Trophoblast cell (in vitro differentiated cells and primary cell): ENCODE measurements around the gene MAST4.
"Not testable (repeated sequence)": the region's sequence is repeated elsewhere in the genome, so short reads cannot be mapped to it uniquely, and the experiment has no call there.

ENCODE experiments used
- DNase-seq, 2 donors: peaks; one replicate each; pipeline ENCODE4 v3.0.0-alpha.2; 2016
- H2AFZ ChIP-seq: 2 replicates; pipeline ENCODE4 v1.6.1; 2013; ENCODE audit warnings: low read length, moderate library complexity, mild to moderate bottlenecking; ENCODE audit not compliant: insufficient read depth, poor library complexity
- H2AK5ac ChIP-seq: 2 replicates; pipeline ENCODE4 v1.6.1; 2013; ENCODE audit warnings: mild to moderate bottlenecking, low read length
- H2BK120ac ChIP-seq: 2 replicates; pipeline ENCODE4 v1.6.1; 2013; ENCODE audit warnings: low read length, mild to moderate bottlenecking, moderate library complexity; ENCODE audit not compliant: insufficient read depth, poor library complexity
- H2BK12ac ChIP-seq: 2 replicates; pipeline ENCODE4 v1.6.1; 2013; ENCODE audit warnings: mild to moderate bottlenecking, low read length, moderate library complexity
- H2BK5ac ChIP-seq: 2 replicates; pipeline ENCODE4 v1.6.1; 2013; ENCODE audit warnings: low read length, low read depth, moderate library complexity, mild to moderate bottlenecking; ENCODE audit not compliant: poor library complexity
- H3K14ac ChIP-seq: 2 replicates; pipeline ENCODE4 v1.6.1; 2013; ENCODE audit warnings: mild to moderate bottlenecking, low read length
- H3K18ac ChIP-seq: 2 replicates; pipeline ENCODE4 v1.6.1; 2013; ENCODE audit warnings: mild to moderate bottlenecking, low read length
- H3K23ac ChIP-seq: 2 replicates; pipeline ENCODE4 v1.6.1; 2013; ENCODE audit warnings: low read length
- H3K27ac ChIP-seq: 2 replicates; pipeline ENCODE4 v1.5.1; 2013; ENCODE audit warnings: low read depth, mild to moderate bottlenecking, inconsistent platforms, low read length, moderate library complexity
- H3K27me3 ChIP-seq: 2 replicates; pipeline ENCODE4 v1.6.1; 2013; ENCODE audit warnings: inconsistent platforms, mild to moderate bottlenecking, low read length, moderate library complexity; ENCODE audit not compliant: insufficient read depth
- H3K36me3 ChIP-seq, 2 experiments: 1 replicate in 1 of 2; 2 replicates in 1 of 2; pipeline ENCODE4 v1.6.1; 2013; ENCODE audit warnings: low read length in 2 of 2, mild to moderate bottlenecking in 2 of 2, moderate library complexity in 1 of 2; ENCODE audit not compliant: insufficient read depth in 2 of 2, control insufficient read depth in 1 of 2
- H3K4ac ChIP-seq: 2 replicates; pipeline ENCODE4 v1.6.1; 2013; ENCODE audit warnings: low read depth, mild to moderate bottlenecking, low read length, moderate library complexity
- H3K4me1 ChIP-seq, 2 experiments: 1 replicate in 1 of 2; 2 replicates in 1 of 2; pipeline ENCODE4 v1.6.1; 2013; ENCODE audit warnings: low read length in 2 of 2, mild to moderate bottlenecking in 2 of 2, moderate library complexity in 1 of 2; ENCODE audit not compliant: insufficient read depth in 2 of 2, control insufficient read depth in 1 of 2
- H3K4me2 ChIP-seq: 2 replicates; pipeline ENCODE4 v1.6.1; 2013; ENCODE audit warnings: inconsistent platforms, mild to moderate bottlenecking, low read length, moderate library complexity
- H3K4me3 ChIP-seq: 2 replicates; pipeline ENCODE4 v1.5.1; 2013; ENCODE audit warnings: mild to moderate bottlenecking, low read depth, low read length, inconsistent platforms
- H3K79me1 ChIP-seq: one replicate; pipeline ENCODE4 v1.6.1; 2013; ENCODE audit warnings: low read length
- H3K79me2 ChIP-seq: 2 replicates; pipeline ENCODE4 v1.6.1; 2013; ENCODE audit warnings: low read length, mild to moderate bottlenecking; ENCODE audit not compliant: control insufficient read depth, insufficient read depth, poor library complexity
- H3K9ac ChIP-seq: 2 replicates; pipeline ENCODE4 v1.6.1; 2013; ENCODE audit warnings: mild to moderate bottlenecking, low read length
- H3K9me3 ChIP-seq: 2 replicates; pipeline ENCODE4 v1.6.1; 2013; ENCODE audit warnings: low read depth, mild to moderate bottlenecking, control low read depth, inconsistent platforms, low read length; ENCODE audit not compliant: insufficient read depth
- H4K12ac ChIP-seq: 2 replicates; pipeline ENCODE4 v1.6.1; 2013; ENCODE audit warnings: low read depth, mild to moderate bottlenecking, low read length, moderate library complexity
- H4K8ac ChIP-seq: 2 replicates; pipeline ENCODE4 v1.6.1; 2013; ENCODE audit warnings: low read depth, mild to moderate bottlenecking, low read length, moderate library complexity
- H4K91ac ChIP-seq: one replicate; pipeline ENCODE4 v1.6.1; 2013; ENCODE audit warnings: low read depth, mild to moderate bottlenecking, low read length, moderate library complexity
- WGBS: extraction: QIAGEN DNeasy Blood & Tissue Kit; methylation state at CpG from one replicate; pipeline ENCODE4 v1.1.7; 2013; ENCODE audit warnings: missing lambda C conversion rate; ENCODE audit not compliant: insufficient read length, insufficient coverage; ENCODE audit errors: extremely low coverage; 5-methylcytosine and 5-hydroxymethylcytosine counted together

The MAST4 gene

GRCh38 chr5:66684663-66685062, 88.5 kb downstream of the MAST4 start:
- no peak overlapping the region for H4K91ac ChIP-seq
- no CpG with 5 or more reads among the region's 2 CpGs for WGBS
- H4K12ac ChIP-seq: no peak overlapping the region
- H3K27me3 ChIP-seq: no peaks in the 10 kb centered on the region
- no peak overlapping the region for H3K9ac ChIP-seq
- no peak overlapping the region for H2AK5ac ChIP-seq
- no peak overlapping the region for H3K4ac ChIP-seq
- no peak overlapping the region for H3K27ac ChIP-seq
- no peak overlapping the region for H3K4me3 ChIP-seq
- no peaks in the 10 kb centered on the region for H3K79me1 ChIP-seq
- no peaks in the 10 kb centered on the region for H3K36me3 ChIP-seq
- no peaks in the 10 kb centered on the region for H3K4me1 ChIP-seq
- H2BK5ac ChIP-seq: no peak overlapping the region
- H3K79me2 ChIP-seq: no peaks in the 10 kb centered on the region
- H2BK120ac ChIP-seq: no peak overlapping the region
- H4K8ac ChIP-seq: no peak overlapping the region
- no peak overlapping the region for H3K14ac ChIP-seq
- H2AFZ ChIP-seq: no peak overlapping the region
- H3K23ac ChIP-seq: no peak overlapping the region
- no peak overlapping the region for H3K4me2 ChIP-seq
- no peak overlapping the region for H2BK12ac ChIP-seq
- H3K18ac ChIP-seq: no peak overlapping the region
- DNase-seq: no peak
- H3K9me3 ChIP-seq: no peaks in the 10 kb centered on the region

GRCh38 chr5:66689522-66690220, 93.5 kb downstream of the MAST4 start:
- no peak overlapping the region for H3K4me3 ChIP-seq
- no peak overlapping the region for H3K18ac ChIP-seq
- H2BK120ac ChIP-seq: no peak overlapping the region
- no peaks in the 10 kb centered on the region for H3K27me3 ChIP-seq
- no peak overlapping the region for H3K14ac ChIP-seq
- H3K4me1 ChIP-seq: no peaks in the 10 kb centered on the region
- H3K79me2 ChIP-seq: no peaks in the 10 kb centered on the region
- no peak overlapping the region for H4K8ac ChIP-seq
- no peaks in the 10 kb centered on the region for H3K79me1 ChIP-seq
- H4K91ac ChIP-seq: no peak overlapping the region
- no peaks in the 10 kb centered on the region for H3K9me3 ChIP-seq
- no peak overlapping the region for H3K23ac ChIP-seq
- H3K27ac ChIP-seq: no peak overlapping the region
- H2BK12ac ChIP-seq: no peak overlapping the region
- H2AFZ ChIP-seq: no peak overlapping the region
- H2AK5ac ChIP-seq: no peak overlapping the region
- no peak overlapping the region for H3K4ac ChIP-seq
- H4K12ac ChIP-seq: no peak overlapping the region
- WGBS: no CpG with 5 or more reads among the region's 5 CpGs
- no peak overlapping the region for H2BK5ac ChIP-seq
- no peak overlapping the region for H3K4me2 ChIP-seq
- no peak for DNase-seq
- no peak overlapping the region for H3K9ac ChIP-seq
- no peaks in the 10 kb centered on the region for H3K36me3 ChIP-seq

- Histone ChIP-seq H3K9ac (no peak overlapping the region), H3K14ac (no peak overlapping the region), H3K36me3 (no peaks in the 10 kb centered on the region), H3K23ac (no peak overlapping the region), H3K27me3 (no peaks in the 10 kb centered on the region), H3K4me1 (peaks cover 3 to 4% of the 10 kb centered on the region in 2 experiments), H2BK120ac (no peak overlapping the region), H3K27ac (no peak overlapping the region), H3K4ac (no peak overlapping the region), H2AFZ (no peak overlapping the region), H4K91ac (no peak overlapping the region), H2BK12ac (no peak overlapping the region), H4K8ac (no peak overlapping the region), H3K18ac (no peak overlapping the region), H2AK5ac (no peak overlapping the region), H3K79me2 (no peaks in the 10 kb centered on the region), H3K9me3 (no peaks in the 10 kb centered on the region), H3K4me3 (no peak overlapping the region), H2BK5ac (no peak overlapping the region), H3K4me2 (no peak overlapping the region), H4K12ac (no peak overlapping the region), H3K79me1 (no peaks in the 10 kb centered on the region)
- WGBS: no CpG with 5 or more reads among the region's 3 CpGs
- DNase-seq: no peak
Measured at GRCh38 chr5:66694036-66694435, 97.8 kb downstream of the MAST4 start.

GRCh38 chr5:66695840-66696239, 99.6 kb downstream of the MAST4 start:
- not testable (repeated sequence) for H3K4me2 ChIP-seq, H3K4me1 ChIP-seq, H2AK5ac ChIP-seq, H3K79me1 ChIP-seq, H4K91ac ChIP-seq, H2BK12ac ChIP-seq, H2AFZ ChIP-seq, H3K4me3 ChIP-seq, H4K12ac ChIP-seq, H2BK5ac ChIP-seq, H3K4ac ChIP-seq, H3K9me3 ChIP-seq, H3K36me3 ChIP-seq, H3K9ac ChIP-seq, DNase-seq, H3K27me3 ChIP-seq, H3K23ac ChIP-seq, H4K8ac ChIP-seq, H3K27ac ChIP-seq, H3K14ac ChIP-seq, H3K79me2 ChIP-seq, H3K18ac ChIP-seq, H2BK120ac ChIP-seq
- WGBS: no CpG with 5 or more reads among the region's 2 CpGs
